ENCODE data around the gene ELMO3.

Gene ELMO3

DNA sequence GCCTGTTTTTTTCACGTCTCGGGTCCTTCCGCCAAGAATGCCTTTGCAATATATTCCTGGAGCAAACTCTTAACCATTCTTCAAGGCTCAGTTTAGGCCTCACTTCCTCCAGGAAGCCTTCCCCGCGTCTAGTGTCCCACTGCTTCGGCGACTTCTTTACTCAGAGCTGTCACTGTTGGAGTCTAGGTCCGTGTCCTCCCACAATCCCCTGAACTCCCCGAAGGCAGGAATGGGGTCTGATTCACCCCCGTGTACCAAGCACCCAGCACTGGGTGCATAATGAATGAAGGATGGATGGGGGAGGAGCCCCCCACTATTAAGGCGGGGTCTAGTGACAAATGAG lies 15.7 kb upstream of the ELMO3 start:
- DNase-seq (ENCODE audit: low read depth) = no peak

DNA sequence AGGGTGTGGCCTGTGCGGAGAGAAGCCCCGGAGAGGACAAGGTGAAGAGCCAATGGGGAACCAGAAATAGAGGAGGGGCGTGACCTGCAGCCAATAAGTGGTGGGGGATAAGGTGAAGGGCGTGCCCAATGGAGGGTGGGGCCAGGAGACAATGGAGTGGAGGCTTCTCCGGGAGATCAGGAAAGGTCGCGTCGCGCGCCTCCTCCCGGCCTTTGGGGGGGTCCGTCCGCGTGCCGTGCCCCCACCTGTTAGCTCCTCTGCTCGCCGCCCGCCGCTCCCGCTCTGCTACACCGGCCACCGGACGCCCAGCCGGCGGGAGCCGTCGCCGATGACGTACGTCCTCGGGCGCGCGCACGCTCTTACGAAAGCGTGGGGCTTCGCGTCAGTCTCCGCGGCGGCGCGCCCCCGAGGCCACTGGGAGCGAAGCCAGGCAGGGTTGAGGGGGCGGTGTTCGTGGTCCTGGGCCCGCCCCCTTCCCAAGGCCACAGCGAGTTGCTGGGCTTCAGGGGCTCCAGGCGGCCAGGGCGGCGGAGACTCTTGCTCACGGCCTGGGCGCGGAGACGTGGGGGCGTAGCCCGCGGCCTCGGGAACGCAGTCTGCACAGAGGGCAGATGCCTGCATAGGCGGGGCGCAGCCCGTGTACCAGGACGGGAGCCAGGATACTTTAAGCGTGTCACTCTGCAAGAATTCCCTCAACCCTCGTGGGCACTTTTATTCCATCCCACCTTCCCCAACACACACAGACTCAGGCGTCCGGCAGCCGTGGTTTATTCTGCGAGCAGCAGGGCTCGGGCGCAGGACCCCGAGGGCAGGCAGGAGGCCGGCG lies 15.1 kb upstream of the ELMO3 start, which contains the start of gene MATCAP1:
Gene MATCAP1, minus strand, starts transcription at position 337 of the 826 bp plus-strand sequence. CDS start 3,353 bp downstream, outside the sequence.
- peak; percentile 85 for DNase-seq (ENCODE audit: low read depth)

DNA sequence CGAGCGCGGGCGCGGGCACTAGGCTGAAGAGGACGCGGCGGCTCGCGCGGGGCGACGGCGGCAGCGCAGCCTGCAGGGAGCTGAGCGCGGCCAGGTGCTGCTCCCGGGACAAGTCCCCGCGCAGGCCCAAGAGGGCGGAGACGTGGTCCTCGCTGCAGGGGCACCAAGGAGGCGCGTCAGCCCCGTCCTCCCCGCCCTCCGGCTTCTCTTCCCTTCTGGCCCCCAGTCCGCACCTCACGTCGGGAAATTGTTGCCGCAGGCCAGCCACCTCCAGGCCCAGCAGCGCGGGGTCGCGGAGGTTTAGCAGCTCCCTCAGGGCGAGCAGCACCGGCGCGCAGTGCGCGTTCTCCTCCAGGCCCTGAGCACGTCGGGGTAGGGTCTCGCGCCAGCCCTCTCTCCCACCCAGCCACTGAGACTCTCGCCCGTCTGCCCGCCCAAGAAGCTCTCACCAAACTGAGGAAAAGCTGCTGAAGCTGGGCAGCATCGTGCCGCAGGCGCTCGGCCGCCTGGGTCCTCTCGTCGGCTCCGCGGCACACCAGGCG lies 14.4 kb upstream of the ELMO3 start:
- DNase-seq (ENCODE audit: low read depth) = no peak

DNA sequence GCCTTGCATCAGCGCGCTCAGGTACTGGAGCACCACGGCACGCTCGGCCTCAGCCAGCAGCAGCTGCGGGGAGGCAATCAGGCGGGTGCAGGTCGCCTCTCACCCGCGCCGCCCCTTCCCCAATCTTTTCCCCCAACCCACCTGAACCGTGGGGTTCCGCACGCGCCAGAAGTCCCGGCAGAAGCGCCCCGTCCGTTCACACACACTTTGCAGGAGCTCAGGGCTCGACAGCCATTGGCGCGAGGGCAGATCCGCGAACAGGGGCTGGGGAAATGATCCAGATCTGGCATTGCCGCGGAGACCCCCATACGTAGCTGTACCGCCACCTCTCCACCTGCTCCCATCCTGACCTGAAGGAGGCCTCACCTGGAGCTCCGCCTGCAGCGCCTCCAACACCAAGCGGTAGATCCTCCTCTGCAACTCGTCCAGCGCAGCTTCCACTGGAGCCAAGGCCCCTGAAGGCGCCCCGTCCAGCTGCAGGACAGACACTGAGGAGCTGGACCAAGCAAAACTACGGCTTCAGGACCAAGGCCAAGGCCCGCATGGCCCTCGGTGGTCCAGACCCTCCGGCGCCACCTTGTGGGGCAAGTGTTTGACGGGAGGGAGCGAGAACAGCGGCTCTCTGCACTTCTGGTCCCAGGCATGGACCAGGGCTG lies 13.8 kb upstream of the ELMO3 start:
- peak; percentile 39 for DNase-seq (ENCODE audit: low read depth)

DNA sequence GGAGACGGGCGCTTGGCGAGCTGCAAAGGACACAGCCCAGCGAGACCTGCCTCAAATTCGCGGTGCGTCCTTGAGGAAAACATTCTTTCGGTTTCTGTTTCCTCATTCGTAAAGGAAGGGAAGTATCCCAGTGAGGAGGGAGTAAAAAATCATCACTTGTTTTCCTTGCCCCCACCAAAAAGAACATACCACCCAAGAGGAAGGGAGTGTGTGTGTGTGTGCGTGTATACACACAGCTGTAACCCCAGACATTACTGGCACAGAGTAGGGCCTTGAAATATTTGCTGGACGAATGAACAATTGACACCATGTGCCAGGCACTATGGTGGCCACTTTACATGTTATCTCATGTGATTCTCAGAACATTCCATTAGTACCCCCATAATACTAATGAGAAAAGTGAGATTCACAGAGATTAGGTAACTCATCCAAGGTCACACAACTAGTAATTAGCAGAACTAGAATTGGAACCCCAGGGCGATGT lies 13.2 kb upstream of the ELMO3 start:
- no peak for DNase-seq (ENCODE audit: low read depth)

DNA sequence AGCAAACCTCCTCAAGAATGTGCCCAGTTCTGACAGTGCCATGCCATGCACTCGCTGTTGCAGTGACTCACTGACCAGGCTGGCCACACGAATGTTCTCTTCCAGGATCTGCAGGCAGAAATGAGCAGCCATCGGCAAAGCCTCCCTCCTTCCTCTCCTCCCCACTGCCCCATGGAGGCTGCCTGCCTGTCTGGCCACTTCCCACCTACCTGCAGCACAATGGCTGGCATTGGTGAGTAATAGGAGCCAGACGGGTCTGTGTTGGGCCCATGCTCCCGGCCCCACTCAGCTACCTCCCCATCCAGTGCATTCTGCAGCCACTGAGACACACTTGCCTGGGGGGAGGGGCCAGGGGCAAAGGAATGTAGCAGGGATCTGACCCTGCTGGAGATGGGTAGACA lies 12.4 kb upstream of the ELMO3 start:
- DNase-seq (ENCODE audit: low read depth) = no peak

DNA sequence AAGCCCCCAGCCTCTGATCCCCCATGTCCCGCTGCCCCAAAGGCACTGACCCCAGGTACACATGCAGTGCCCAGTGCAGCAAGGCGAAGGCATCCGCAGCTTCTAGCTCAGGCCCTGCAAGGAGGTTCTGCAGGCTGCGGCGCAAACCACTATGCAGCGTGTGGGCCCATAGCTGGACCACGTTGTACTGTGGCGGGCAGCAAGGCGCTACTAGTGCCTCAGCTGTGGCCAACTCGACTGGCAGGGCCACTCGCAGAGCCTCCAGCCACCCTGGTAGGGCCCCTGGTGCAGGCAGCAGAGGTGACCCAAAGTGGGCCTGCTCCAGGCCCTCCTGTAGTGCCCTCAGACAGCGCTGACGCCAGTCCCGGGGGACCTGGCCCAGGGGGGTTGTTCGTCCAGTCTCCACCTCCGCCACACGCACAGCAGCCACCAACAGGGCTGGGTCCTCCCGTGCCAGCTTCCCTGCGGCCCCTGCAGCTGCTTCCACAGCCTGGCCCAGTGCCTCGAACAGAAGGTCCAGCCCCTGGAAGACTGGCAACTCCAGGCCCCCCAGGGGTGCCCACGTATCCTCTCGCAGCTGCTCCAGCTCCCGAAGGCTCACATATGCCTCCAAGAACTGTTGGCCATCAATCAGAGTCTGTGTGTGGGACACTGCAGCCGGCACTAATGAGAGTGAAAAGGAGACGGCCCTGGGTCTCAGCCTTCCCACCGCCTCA lies 11.6 kb upstream of the ELMO3 start:
- no peak for DNase-seq (ENCODE audit: low read depth)

DNA sequence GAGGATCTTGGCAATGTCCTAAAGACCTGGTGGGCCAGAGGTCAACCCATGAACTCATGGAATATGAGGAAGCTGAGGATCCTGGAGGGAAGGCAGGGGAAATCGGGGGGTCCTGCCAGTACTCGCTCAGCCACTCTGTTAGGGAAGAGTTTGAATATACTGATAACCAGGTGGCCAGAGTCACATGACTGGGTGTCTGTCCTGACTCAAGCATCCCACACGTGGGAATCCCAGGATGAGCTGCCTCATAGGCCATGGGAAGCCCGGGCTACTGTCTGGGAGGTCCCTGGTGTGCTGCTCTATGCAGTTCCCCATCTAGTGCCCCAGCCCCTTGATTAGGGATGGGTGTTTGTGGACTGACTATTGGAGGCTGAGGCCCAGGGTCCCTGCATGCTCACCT lies 10.6 kb upstream of the ELMO3 start:
- no peak for DNase-seq (ENCODE audit: low read depth)

DNA sequence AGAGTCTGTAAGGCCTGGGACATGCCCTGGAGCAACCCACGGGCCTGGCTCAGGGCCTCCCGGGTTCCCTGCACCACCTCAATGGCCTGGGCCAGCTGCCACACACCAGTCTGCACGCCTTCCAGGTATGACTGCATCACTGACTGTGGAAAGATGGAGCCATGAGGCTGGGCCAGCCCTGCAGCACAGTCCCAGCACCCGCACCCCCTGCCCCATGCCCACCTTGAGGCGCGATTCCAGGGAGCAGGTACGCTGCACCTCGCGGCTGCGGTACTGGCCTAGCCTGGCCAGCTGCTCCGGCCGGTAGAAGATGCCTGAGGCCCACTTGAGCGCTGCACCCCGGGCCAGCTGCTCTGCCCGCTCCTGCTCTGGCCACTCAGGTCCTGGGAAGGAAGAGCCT lies 10.1 kb upstream of the ELMO3 start:
- no peak for DNase-seq (ENCODE audit: low read depth)

DNA sequence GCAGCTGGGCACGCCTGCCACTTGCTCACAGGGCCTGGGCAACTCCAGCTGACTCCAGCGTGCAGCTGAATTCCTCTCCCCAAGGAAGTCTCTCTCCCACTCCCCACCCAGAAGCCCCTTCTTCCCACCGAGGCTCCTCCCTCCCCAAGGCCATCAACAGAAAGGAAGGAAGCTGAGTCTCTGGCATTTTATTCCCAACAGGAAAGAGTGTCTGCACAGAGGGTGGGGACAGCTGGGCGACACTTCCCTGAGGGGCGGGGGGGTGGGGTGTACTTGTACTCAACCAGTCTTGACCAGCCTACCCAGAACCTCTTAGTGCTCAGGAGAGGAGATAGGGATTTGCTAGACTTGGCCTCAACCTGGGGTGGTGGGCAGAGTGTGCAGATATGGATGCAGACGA lies 8.9 kb upstream of the ELMO3 start, which contains the start of gene EXOC3L1:
Gene EXOC3L1, minus strand, starts transcription at position 96 of the 400 bp plus-strand sequence. CDS start 460 bp downstream, outside the sequence.
- no peak for DNase-seq (ENCODE audit: low read depth)

DNA sequence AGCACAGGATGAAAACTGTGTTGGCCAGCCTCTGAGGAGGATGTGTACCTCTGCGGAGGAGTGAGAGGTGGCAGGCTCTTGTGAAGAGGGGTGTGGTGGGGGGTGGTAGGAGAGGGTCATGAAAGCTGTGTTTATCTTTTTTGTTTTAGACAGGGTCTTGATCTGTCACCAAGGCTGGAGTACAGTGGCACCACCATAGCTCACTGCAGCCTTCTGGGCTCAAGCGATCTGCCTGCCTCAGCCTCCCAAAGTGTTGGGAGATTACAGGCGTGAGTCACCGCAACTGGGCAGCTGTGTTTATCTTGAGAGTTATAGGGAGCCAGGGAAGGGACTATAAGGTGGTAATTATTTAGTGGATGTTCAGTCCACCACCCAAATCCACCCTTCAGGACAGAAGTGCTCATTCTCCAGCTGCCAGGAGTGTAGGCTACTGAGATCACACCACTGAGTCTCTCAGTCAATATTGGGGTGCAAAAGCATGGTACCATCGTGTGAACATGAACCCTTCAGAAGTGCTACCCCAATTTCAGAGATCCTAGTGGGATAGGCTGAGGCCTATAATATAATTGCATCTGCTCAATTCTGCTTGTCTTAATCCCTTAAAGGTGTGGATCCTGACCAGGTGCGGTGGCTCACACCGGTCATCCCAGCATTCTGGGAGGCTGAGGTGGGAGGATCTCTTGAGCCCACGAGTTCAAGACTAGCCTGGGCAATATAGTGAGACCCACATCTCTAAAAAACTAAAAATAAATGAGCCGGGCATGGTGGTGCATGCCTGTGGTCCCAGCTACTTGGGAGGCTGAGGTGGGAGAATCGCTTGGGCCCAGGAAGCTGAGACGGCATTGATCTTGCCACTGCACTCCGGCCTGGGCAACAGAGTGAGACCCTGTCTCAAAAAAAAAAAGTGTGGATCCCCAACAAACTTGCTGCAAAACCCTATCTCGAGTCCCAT lies 8.2 kb upstream of the ELMO3 start:
- no peak for DNase-seq (ENCODE audit: low read depth)

DNA sequence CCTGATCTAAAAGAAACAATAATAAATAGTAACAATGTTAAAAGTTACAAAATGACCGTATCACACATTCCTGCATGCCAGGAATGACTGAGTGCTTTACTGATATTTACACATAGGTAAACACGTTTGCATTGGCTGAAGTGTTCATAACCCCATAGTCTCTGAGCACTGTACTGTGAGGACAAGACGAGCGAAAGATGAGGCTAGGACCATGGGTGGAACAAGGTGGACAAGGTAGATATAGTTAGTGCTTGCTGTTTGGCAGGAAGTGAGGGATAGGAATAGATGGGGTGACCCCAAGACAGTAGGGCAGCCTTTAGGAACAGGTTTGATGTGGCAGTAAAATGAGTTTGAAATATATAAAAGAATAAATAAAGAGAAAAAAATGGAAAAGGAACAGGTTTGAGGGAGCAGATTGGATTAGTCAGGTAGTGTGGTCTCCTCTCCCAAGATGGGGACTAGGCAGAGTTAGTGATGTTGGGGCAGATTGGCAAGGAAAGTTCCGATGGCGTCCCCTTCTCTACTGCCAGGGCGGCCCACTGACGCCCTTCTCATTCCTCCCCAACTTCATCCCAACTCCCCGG lies 7.4 kb upstream of the ELMO3 start:
- DNase-seq (ENCODE audit: low read depth) = no peak

DNA sequence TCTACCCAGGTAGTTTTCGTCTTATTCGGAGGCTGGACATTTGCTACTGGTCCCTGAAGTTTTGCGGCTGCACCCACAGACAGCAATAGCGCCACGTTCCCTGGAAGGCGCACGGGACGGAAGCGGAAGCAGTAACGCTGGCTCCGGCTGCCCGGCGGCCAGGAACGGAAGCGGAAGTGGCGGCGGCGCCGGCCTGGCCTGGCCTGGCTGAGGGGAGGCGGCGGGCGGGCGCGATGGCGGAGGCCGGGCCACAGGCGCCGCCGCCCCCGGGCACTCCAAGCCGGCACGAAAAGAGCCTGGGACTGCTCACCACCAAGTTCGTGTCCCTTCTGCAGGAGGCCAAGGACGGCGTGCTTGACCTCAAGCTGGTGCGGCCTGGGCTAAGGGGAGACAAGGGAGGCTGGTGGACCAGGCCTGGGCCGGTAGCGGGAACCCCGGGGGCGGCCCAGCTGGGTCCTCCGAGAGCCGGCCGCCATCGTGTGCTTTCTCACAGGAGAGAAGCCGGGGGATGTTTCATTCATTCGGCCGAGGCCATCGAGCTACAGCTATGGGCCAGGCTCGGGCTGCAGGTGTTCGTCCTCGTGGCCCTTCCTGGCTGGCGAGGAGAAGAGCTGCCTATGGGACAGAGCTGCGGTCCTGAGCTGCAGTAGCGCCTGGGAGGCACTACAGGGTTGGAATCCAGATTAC lies 6.8 kb upstream of the ELMO3 start, which contains the start of gene E2F4:
Gene E2F4, plus strand, starts transcription at position 161 of the 687 bp plus-strand sequence. Its CDS starts 73 bp downstream, at position 234.
- peak; percentile 42 for DNase-seq (ENCODE audit: low read depth)

DNA sequence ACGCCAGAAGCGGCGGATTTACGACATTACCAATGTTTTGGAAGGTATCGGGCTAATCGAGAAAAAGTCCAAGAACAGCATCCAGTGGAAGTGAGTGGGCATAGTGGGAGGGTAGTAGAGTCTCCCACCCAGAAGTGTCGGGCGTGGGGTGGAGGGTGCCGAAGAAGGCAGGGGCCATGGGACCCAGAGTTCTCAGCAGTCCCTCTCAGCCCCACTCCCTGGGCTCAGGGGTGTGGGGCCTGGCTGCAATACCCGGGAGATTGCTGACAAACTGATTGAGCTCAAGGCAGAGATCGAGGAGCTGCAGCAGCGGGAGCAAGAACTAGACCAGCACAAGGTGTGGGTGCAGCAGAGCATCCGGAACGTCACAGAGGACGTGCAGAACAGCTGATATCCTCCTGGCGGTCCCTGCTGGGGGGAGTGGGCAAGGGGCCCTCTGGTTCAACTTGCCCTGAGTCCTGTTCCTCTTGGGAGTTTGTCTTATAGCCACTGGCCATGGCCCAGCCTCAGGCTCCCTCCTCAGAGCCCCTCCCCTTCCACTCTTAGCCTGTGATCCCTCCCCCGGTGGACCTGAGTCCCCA lies 6.1 kb upstream of the ELMO3 start:
- DNase-seq (ENCODE audit: low read depth) = no peak

DNA sequence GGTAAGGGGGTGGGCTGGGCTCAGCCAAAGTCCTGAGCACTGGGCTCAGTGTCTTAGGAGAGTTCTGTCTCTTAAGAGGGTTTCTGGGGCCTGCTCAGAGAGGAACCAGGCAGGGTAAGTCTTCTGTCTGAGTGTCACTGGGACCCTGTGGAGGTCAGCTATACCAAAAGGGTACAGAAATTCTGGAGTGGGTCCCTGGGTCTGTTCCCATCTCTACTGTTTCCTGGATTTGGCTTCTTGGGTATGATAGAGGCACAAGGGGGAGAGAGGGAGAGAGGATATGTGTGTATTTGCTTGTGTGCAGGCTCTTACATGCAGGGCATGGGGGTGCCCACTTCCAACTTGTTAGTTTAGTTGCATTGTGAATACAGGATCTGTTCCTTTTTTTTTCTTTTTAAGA lies 5.4 kb upstream of the ELMO3 start:
- DNase-seq (ENCODE audit: low read depth) = no peak

DNA sequence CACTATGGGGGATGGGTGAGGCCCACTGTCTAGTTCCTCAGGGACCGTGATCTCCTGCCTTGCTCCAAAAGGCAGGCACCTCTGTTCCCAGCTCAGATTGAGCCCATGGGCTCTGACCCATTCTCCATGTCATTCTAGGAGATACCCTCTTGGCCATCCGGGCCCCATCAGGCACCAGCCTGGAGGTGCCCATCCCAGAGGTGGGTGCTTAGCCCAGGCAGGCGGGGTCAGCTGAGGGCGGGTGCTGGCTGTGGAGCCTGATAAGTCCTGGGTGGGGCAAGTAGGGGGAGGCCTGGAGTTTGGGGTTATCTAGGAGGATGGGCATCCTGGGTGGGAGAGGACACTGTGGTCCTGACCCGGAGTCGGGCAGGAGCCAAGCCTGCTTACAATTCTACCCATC lies 4.7 kb upstream of the ELMO3 start:
- no peak for DNase-seq (ENCODE audit: low read depth)

DNA sequence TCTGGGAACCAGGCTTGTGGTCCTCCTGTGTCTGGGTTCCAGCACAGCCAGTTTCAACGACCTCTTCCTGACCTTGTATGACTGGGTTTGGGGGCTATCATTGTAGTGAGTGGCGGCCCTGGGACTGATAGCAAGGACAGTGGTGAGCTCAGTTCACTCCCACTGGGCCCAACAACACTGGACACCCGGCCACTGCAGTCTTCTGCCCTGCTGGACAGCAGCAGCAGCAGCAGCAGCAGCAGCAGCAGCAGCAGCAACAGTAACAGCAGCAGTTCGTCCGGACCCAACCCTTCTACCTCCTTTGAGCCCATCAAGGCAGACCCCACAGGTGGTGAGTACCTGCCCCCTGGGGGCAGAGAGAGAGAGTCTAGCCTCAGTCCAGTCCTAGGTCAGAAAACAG lies 3.3 kb upstream of the ELMO3 start:
- no peak for DNase-seq (ENCODE audit: low read depth)

DNA sequence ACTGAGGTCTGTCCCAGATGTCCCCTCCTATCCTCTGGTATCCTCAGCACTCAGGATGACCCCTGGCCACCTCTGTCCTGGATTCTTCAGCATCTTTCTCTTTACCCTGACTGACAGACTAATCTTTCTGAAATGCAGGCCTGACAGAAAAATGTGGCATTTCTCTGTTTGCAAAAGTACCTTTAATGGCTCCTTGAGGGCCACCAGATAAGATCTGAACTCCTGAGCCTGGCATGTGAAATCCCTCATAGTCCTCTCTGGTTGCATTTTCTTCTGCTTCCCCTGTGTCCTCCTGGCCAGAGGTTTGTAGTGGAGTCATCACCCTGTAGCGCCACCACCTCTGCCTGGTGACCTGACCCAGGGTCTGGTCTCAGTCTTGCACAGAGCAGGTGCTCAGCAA lies 2.0 kb upstream of the ELMO3 start:
- DNase-seq (ENCODE audit: low read depth) = no peak

DNA sequence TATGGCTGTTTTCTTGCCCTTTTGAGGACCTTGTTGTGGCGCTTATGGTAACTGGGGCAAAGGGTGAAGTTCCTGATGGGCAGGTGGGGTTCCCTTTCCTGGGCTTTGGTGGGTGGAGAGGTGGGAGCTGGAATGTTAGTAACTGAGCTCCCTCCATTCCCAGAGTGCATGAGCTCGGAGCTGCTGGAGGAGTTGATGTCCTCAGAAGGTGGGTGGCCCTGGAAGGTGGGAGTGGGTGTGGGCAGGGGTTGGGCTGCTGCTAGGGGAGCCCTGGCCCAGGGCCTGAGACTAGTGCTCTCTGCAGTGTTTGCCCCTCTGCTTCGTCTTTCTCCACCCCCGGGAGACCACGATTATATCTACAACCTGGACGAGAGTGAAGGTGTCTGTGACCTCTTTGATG lies 1.2 kb upstream of the ELMO3 start:
- no peak for DNase-seq (ENCODE audit: low read depth)

DNA sequence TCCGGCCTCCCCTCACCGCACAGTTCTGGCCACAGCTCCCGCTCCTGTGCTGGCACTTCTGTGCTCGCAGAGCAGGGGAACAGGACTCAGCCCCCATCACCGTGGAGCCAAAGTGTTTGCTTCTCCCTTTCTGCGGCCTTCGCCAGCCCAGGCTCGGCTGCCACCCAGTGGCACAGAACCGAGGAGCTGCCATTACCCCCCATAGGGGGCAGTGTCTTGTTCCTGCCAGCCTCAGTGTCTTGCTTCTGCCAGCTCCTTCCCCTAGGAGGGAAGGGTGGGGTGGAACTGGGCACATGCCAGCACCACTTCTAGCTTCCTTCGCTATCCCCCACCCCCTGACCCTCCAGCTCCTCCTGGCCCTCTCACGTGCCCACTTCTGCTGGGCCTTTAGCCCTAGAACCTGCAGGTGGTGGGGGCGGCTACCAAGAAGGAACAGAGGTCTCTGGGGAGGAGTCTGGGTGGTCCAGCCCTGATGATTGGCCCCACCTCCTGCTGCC lies 645 bp upstream of the ELMO3 start:
- no peak for DNase-seq (ENCODE audit: low read depth)

All from GM04503 (cell line).